MG63 (cell line): ENCODE results near the gene TKTL1. TPM values are rescaled to one million over a fixed set of nuclear protein-coding genes. Genes with fewer than 3 reads are reported as not detected.

ENCODE experiments used
- DNase-seq: peaks from one replicate; pipeline ENCODE4 v3.0.0-alpha.2; 2020
- H3K27me3 ChIP-seq: fragments of 250-450 bp; sonication (Bioruptor Pico); 2 replicates; pipeline ENCODE4 v1.5.1; 2020; ENCODE audit warnings: mild to moderate bottlenecking, moderate library complexity
- H3K36me3 ChIP-seq: fragments of 250-450 bp; sonication (Bioruptor Pico); 2 replicates; pipeline ENCODE4 v1.5.1; 2020; ENCODE audit warnings: mild to moderate bottlenecking, moderate library complexity
- H3K4me3 ChIP-seq: fragments of 250-450 bp; sonication (Bioruptor Pico); 2 replicates; pipeline ENCODE4 v1.5.1; 2020; ENCODE audit warnings: mild to moderate bottlenecking, moderate library complexity
- H3K9me3 ChIP-seq: fragments of 250-450 bp; sonication (Bioruptor Pico); 2 replicates; pipeline ENCODE4 v1.5.1; 2020; ENCODE audit warnings: mild to moderate bottlenecking, moderate library complexity
- total RNA-seq: library from RNA; depleted of rRNA; stranded (reverse); fragments of >200 nt; shearing (Covaris generic); gene quantifications from 2 replicates; pipeline ENCODE4 v1.2.3, GENCODE V29; 2014; ENCODE audit warnings: low replicate concordance

The TKTL1 gene
- total RNA-seq, 1 experiment from 2014 or later: not detected

- H3K27me3 ChIP-seq: no peaks in the 10 kb centered on the region
- H3K4me3 ChIP-seq: no peak overlapping the region
- H3K36me3 ChIP-seq: peaks cover 62% of the 10 kb centered on the region
- H3K9me3 ChIP-seq: no peaks in the 10 kb centered on the region
- DNase-seq: no peak
Measured at GRCh38 chrX:154351183-154352011, 55.8 kb downstream of the TKTL1 start.

GRCh38 chrX:154352012-154352401, 56.4 kb downstream of the TKTL1 start:
- no peaks in the 10 kb centered on the region for H3K9me3 ChIP-seq
- no peak overlapping the region for H3K4me3 ChIP-seq

GRCh38 chrX:154352466-154352865, 56.9 kb downstream of the TKTL1 start:
- DNase-seq: no peak
- H3K9me3 ChIP-seq: no peaks in the 10 kb centered on the region
- no peaks in the 10 kb centered on the region for H3K27me3 ChIP-seq
- peaks cover 68% of the 10 kb centered on the region for H3K36me3 ChIP-seq
- H3K4me3 ChIP-seq: no peak overlapping the region

More at GRCh38 chrX:154352012-154352401, 56.4 kb downstream of the TKTL1 start:
- H3K27me3 ChIP-seq: no peaks in the 10 kb centered on the region
- peaks cover 65% of the 10 kb centered on the region for H3K36me3 ChIP-seq
- DNase-seq: no peak

GRCh38 chrX:154353172-154353843, 57.7 kb downstream of the TKTL1 start:
- Histone ChIP-seq H3K36me3 (peaks cover 76% of the 10 kb centered on the region), H3K27me3 (no peaks in the 10 kb centered on the region), H3K9me3 (no peaks in the 10 kb centered on the region)

GRCh38 chrX:154354013-154354412, 58.4 kb downstream of the TKTL1 start:
- no peak overlapping the region for H3K4me3 ChIP-seq
- H3K27me3 ChIP-seq: no peaks in the 10 kb centered on the region
- DNase-seq: no peak
- H3K9me3 ChIP-seq: no peaks in the 10 kb centered on the region
- peaks cover 73% of the 10 kb centered on the region for H3K36me3 ChIP-seq

More at GRCh38 chrX:154353172-154353843, 57.7 kb downstream of the TKTL1 start:
- DNase-seq: no peak
- H3K4me3 ChIP-seq: no peak overlapping the region

GRCh38 chrX:154354516-154354915, 58.9 kb downstream of the TKTL1 start:
- no peak for DNase-seq
- H3K4me3 ChIP-seq: no peak overlapping the region
- no peaks in the 10 kb centered on the region for H3K27me3 ChIP-seq
- H3K9me3 ChIP-seq: no peaks in the 10 kb centered on the region
- H3K36me3 ChIP-seq: peaks cover 72% of the 10 kb centered on the region

- no peak overlapping the region for H3K4me3 ChIP-seq
- H3K36me3 ChIP-seq: peaks cover 72% of the 10 kb centered on the region
- H3K9me3 ChIP-seq: no peaks in the 10 kb centered on the region
- no peaks in the 10 kb centered on the region for H3K27me3 ChIP-seq
- no peak for DNase-seq
Measured at GRCh38 chrX:154355094-154355775, 59.6 kb downstream of the TKTL1 start.

- no peak overlapping the region for H3K4me3 ChIP-seq
- H3K36me3 ChIP-seq: peaks cover 71% of the 10 kb centered on the region
- no peaks in the 10 kb centered on the region for H3K27me3 ChIP-seq
- H3K9me3 ChIP-seq: no peaks in the 10 kb centered on the region
- no peak for DNase-seq
Measured at GRCh38 chrX:154355776-154356140, 60.2 kb downstream of the TKTL1 start.

- DNase-seq: no peak
- H3K36me3 ChIP-seq: peaks cover 68% of the 10 kb centered on the region
- no peak overlapping the region for H3K4me3 ChIP-seq
- no peaks in the 10 kb centered on the region for H3K9me3 ChIP-seq
- H3K27me3 ChIP-seq: no peaks in the 10 kb centered on the region
Measured at GRCh38 chrX:154356596-154356995, 61.0 kb downstream of the TKTL1 start.

- DNase-seq: no peak
- Histone ChIP-seq H3K4me3 (no peak overlapping the region), H3K36me3 (peaks cover 68% of the 10 kb centered on the region), H3K27me3 (no peaks in the 10 kb centered on the region), H3K9me3 (no peaks in the 10 kb centered on the region)
Measured at GRCh38 chrX:154357205-154357604, 61.6 kb downstream of the TKTL1 start.

- H3K4me3 ChIP-seq: no peak overlapping the region
- no peak for DNase-seq
- H3K27me3 ChIP-seq: no peaks in the 10 kb centered on the region
- H3K9me3 ChIP-seq: no peaks in the 10 kb centered on the region
- H3K36me3 ChIP-seq: peaks cover 72% of the 10 kb centered on the region
Measured at GRCh38 chrX:154358011-154358410, 62.4 kb downstream of the TKTL1 start.

GRCh38 chrX:154358829-154359228, 63.2 kb downstream of the TKTL1 start:
- H3K36me3 ChIP-seq: peaks cover 68% of the 10 kb centered on the region
- no peaks in the 10 kb centered on the region for H3K27me3 ChIP-seq
- H3K4me3 ChIP-seq: no peak overlapping the region
- no peaks in the 10 kb centered on the region for H3K9me3 ChIP-seq
- DNase-seq: no peak

- Histone ChIP-seq H3K36me3 (peaks cover 69% of the 10 kb centered on the region), H3K27me3 (no peaks in the 10 kb centered on the region), H3K4me3 (no peak overlapping the region), H3K9me3 (no peaks in the 10 kb centered on the region)
- no peak for DNase-seq
Measured at GRCh38 chrX:154359362-154360154, 64.0 kb downstream of the TKTL1 start.

- no peak for DNase-seq
- Histone ChIP-seq H3K27me3 (no peaks in the 10 kb centered on the region), H3K4me3 (no peak overlapping the region), H3K9me3 (no peaks in the 10 kb centered on the region), H3K36me3 (peaks cover 76% of the 10 kb centered on the region)
Measured at GRCh38 chrX:154360155-154360713, 64.6 kb downstream of the TKTL1 start.

- Histone ChIP-seq H3K36me3 (peaks cover 87% of the 10 kb centered on the region), H3K4me3 (no peak overlapping the region), H3K27me3 (no peaks in the 10 kb centered on the region), H3K9me3 (no peaks in the 10 kb centered on the region)
- DNase-seq: no peak
Measured at GRCh38 chrX:154362085-154362742, 66.6 kb downstream of the TKTL1 start.
